Measurements from ENCODE around the gene C1orf52. TPM values are rescaled to one million over a fixed set of nuclear protein-coding genes. Genes with fewer than 3 reads are reported as not detected.

C1orf52 gene
- total RNA-seq, 4 donors from 2014 or later, result 12.7 to 20.7 (median 17.9) TPM

GRCh38 chr1:85268801-85269585, 9.5 kb upstream of the C1orf52 start:
- TF ChIP-seq CTCF (IDR thresholded peaks at IDR 0.05; ENCODE audit: low read depth), result no peak

- TF ChIP-seq CTCF (IDR thresholded peaks at IDR 0.05; ENCODE audit: low read depth), result no peak
These were observed 7.9 kb upstream of the C1orf52 start for GRCh38 chr1:85267313-85267712.

GRCh38 chr1:85264150-85264549, 4.7 kb upstream of the C1orf52 start:
- no peak for TF ChIP-seq CTCF (IDR thresholded peaks at IDR 0.05; ENCODE audit: low read depth)

GRCh38 chr1:85262985-85263384, 3.5 kb upstream of the C1orf52 start:
- TF ChIP-seq CTCF (IDR thresholded peaks at IDR 0.05; ENCODE audit: low read depth), result no peak

GRCh38 chr1:85259912-85260274, 431 bp upstream of the C1orf52 start:
- TF ChIP-seq CTCF (IDR thresholded peaks at IDR 0.05; ENCODE audit: low read depth), result no peak

- TF ChIP-seq CTCF (IDR thresholded peaks at IDR 0.05; ENCODE audit: low read depth), result no peak
These were observed 835 bp downstream of the C1orf52 start for GRCh38 chr1:85258536-85259117.

- no peak for TF ChIP-seq CTCF (IDR thresholded peaks at IDR 0.05; ENCODE audit: low read depth)
These were observed 13.6 kb downstream of the C1orf52 start for GRCh38 chr1:85245891-85246290.

Data from subcutaneous adipose tissue (tissue), 4 donors.